Islet of Langerhans (tissue), 1 donor: ENCODE results near the gene SYT7.

ENCODE experiments used
- FAIRE-seq: peaks from one replicate; lab custom pipeline; 2011; peaks lifted over from hg19 to GRCh38; lab: Jason Lieb, UNC

Gene SYT7

DNA sequence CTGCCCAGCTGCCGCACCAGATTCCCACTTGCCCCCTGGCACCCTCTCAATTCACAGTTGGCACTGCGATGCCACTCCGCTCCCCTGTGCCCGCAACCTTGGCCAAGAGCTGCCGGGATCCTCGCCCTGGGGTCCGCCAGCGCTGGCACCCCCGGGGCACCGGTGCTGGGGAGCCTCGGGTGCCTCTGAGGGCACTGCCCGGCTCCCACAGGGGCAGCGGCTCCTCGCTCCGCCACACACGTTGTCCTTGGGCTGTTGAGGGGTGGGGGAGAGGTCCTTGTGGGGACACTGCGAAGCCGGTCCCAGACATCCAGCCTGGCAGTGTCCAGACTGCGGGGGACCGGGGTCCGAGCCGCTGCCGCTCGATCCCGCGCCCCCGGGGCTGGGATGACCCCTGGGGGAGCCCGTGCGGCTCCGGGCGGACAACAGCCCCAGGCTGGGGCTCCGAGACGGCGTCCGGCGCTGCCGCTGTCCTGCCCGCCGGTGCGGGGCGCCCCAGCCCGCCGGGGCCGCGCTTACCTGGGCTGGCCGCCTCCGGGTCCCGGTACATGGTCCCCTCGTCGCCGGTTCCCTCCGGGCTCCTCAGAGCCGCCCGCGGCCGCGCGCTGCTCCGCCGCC, 496 bp downstream of the SYT7 start:
- no peak for FAIRE-seq

DNA sequence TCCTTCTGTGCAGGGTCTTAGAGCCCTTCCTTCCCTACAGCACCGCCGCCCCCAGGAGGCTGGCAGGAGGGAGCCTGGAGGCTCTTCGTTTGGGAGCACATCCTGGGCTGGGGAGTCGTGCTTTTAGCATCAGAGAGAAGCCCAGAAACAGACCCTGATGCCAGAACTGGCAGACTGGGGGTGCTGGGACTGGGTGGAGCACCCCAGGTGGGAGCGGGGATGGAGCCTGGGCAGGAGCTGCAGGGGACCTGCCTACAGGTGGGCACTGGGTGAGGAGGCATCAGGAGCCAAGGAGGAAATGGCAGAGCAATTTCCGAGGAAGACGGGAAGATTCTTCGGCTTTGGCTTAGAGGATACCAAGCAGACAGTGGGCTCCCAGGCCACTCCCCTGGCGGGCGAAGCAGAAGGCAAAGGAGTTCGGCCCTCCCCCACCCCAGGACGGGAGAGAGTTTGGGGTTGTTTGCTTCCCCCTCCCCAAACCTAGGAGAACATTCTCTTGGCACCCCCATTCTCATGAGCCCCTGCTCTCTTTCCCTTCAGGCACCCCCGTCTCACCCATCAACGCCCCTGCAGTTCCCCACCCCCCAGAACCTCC, 1.1 kb downstream of the SYT7 start:
- FAIRE-seq, result no peak

DNA sequence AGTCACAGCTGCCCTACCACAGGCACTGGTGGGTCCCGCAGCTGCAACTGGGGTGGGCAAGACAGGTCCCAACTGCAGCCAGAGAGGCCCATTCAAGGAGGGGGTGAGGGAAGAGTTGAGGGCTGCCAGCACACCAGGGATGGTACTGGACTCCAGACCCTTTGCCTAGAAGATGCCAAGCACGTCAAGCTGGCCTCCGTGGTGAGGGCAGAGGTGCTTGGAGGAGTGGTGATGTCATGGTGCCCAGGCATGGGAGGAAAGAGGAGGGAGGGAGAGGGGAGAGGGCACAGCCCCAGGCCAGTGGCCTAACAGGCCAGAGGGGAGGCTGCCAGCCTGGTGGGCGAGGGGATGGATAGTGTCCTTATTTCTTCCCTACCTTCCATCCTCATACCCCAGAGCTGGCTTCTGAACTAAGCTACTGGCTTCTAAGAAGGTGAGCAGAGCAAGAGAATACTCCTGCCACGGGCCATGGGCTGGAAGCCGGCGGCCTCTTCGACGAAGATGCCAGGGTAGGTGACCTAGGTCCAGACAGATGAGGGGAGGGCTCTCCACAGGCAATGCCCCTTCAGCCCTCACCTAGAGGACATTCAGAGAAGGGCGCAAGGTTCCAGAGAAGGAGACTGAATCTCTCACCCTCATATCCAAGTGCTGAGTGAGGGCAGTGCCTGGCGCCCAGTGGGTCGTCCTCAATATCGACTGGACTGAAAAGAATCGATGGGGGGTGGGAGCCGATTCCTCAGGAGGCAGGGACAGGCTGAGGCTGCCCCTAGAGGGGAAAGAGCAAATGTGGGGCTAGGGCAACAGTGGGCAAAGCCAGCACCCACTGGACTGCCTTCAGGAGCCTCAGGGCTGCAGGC, 1.8 kb downstream of the SYT7 start:
- no peak for FAIRE-seq

DNA sequence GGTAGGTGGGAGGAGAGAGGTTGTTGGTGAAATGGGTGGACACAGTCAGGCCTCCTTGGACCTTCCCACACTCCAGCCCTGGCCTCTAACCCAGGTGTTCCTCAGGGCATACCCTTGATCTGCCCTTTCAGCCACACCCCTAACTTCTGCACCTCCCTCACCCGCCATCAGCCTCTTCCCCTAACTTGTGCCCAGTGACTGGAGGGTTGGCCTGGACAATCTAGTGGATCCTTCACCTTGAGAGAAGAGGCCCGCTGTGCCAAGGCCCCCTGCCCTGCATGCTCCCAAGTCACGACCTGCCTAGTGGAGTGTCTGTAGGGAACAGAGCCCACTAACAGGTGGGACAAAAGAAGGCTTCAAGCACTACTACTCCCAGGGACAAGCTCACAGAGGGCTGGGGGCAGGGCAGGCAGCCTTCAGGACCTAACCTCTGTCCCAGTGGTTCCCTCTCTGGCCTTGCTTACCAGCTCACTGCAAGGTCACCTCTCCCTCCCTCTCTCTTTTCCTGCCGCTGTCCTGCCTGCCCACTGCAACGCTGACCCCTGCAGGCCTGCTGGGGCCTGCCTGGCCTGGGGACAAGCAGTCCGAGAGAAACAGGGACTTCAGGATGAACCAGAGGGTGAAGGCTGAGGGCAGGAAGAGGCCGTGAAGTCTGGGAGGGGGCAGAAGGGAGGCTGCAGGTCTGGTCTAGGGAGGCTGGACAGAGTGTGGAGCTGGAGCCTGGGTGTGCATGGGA, 3.3 kb downstream of the SYT7 start:
- FAIRE-seq, result no peak

DNA sequence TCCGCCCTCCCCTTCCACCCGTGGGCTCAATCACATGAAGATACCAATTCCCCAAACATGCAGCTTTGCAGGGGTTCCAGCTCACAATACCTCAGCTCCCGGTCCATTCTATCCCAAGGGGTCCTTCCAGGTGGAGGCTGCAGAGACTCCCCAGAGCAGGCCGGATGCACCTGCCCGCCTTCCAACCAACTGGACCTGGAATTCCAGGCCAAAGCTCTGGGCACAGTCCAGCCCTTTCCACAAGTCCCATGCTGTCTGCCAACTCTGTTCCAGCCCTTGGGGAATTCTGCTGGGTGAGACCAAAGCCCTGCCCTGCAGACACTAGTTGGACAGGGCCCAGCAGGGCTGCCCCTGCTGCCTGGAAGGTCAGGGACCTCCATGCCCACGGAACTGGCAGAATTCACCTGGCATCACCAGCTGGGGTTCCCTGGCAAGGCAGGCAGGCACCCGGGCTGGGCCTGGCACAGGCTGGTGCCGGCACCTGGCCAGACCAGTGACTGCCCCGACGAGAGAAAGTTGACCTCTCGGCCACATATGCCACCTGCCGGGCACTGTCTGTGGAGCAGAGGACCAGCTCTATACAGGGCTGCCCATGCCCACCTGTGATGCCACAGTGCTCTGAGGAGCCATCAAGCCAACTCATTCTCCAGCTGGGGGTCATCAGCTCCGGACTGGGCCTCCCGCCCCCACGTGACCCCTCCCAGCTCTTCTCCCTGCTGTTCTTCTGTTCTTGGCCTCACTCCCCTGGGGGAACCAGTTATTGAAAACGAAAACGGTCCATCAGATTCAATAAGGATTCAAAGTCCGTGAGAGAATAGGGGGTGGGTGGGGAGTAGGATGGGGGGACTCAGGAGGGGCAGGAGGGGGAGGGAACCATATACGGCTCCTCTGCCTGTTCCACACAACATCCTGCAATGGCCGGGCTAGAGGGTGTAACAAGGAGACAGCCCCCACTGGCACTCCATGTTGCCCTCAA, 4.7 kb downstream of the SYT7 start:
- FAIRE-seq, result no peak

DNA sequence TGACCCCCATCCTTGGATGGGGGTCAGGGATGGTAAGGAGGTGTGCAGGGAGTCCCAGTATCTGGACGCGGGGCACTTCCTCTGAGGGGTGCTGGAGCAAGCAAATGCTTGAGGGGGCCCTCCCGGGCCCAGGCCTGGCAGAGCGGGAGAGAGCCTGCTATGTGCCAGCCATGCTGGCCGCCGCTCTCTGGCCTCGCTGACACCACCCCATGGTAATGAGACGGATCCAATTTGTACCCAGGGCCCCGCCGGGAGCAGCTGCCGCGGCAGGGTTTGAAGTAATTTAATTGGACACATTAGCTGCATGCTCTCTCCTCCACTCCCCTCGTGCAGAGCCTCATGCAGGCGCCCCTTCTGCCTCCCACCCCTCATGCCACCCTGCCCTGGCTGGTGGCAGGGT, 6.3 kb downstream of the SYT7 start:
- FAIRE-seq, result no peak

DNA sequence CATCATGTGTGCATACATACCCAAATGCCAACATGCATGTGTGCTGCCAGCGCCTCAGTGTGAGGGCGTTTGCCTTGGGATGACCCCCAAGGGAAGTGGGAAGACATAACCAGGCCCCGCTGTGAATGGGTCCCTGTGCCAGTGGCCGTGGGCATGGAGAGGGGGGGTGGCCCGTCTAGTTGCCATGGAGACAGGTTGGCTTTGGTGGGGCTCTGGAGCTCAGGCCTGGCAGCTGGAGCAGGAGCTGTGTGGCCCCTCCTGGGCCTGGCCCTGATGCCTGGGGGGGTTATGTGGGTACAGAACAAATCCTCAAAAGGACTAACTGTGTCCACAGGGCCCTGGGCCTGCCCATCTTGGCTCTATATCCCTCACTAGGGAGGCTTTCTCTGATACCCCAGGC, 8.0 kb downstream of the SYT7 start:
- no peak for FAIRE-seq

DNA sequence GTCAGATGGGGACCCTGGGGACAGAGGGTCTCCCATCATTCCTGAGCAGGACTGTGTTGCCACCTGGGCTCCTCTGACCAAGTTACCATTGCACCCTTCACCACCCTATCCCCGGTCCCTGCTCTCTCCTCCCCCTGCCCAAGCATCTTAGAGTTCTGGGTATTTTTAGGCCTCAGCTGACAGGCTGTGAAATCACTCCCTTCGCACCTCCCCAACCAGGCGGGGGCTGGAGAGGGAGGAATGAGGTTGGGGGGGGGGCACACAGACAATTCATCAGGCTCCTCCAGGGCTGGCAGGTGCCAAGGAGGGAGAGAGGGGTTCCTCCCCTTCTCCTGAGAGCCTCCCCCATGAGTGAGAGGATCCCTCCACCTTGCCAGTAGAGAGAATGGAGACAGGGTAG, 9.0 kb downstream of the SYT7 start:
- no peak for FAIRE-seq

DNA sequence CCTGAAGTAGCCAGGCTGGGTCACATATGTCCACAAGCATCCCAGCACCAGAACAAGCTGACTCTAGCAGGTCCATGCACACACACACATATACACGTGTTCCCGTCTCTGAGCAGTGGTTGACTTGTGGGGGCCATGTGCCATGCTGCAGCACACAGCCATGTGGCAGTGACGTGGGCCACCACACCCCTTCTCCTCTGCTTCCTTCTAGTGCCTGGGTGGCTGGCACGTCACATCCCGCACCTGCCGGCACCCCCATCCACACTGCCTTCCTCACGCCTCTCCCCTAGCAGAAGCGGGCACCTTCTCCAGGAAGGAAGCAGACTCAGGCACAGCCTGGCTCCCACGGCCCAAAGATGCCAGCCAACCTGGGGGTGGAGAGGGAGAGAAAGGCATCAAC, 9.5 kb downstream of the SYT7 start:
- FAIRE-seq, result no peak

DNA sequence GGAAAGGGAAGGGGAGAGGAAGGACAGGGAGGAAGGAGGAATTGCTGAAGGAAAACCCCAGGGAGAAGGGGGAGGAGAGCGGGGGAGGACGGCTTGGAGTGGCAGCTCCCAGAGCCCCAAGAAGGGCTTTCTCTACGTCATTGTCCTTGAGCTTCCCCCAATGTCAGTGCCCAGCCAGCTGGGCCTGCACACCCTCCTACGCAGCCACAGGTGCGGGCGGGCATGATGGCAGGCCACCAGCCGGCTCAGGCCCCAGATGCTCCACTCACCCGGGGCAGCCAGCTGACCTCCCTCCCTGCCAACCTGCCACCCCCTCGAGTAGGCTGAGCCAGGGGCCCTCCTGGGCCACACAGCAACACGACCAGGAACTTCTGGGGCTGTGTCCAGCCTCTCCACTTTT, 11.2 kb downstream of the SYT7 start:
- FAIRE-seq, result no peak

DNA sequence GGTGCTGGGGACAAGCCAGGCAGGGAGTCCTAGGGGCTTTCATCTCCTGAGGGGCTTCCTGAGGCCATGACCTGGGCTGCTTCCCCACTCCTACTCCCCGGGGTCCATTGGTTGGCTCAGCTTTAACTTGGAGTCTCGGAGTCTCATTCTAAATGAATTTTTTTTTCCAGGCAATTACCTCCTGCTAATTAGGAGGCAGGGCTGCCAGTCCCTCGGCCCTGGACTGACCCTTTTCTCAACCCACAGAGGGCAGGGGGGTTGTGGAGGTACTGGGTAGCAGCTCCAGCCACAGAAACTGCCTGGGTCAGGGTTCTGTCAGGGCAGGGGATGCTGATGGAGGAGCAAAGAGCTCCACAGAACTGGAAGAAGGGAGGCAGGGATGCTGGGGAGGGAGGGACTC, 11.9 kb downstream of the SYT7 start:
- no peak for FAIRE-seq

DNA sequence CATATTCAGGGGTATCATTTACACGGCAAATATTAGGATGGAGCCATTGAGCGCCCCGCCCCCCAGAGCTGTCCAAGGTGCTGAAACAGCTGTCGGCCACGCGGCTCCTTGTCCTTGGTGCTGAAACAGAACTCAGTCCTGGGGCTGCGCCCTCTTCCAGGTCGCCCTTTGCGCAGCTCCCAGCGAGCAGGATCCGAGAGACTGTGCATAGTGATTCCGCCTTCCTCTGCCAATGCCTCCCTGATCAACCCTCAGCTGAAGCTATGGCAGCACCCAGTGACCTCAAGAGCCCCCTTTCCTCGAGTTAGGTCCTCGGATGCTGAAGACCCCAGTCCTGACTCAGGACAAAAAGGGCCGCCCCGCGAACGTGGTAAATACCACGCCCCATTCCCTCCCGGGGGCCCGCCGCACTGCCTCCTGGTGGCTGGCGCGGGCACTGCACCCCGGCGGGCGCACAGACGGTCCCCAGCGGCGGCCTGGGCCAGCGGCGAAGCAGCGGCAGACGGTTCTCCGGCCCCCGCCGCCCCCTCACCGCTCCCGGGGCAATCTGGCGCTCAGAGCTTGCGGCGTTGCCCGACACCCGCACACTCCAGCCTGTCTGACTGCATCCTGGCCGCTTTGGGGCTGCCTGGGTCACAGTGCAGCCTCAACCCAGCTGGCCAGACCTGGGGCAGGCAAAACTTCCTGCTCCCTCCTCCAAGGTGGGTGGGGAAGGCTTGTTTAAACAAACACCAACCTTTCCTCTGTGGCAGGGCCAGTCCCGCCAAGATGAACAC, 13.4 kb downstream of the SYT7 start:
- no peak for FAIRE-seq

DNA sequence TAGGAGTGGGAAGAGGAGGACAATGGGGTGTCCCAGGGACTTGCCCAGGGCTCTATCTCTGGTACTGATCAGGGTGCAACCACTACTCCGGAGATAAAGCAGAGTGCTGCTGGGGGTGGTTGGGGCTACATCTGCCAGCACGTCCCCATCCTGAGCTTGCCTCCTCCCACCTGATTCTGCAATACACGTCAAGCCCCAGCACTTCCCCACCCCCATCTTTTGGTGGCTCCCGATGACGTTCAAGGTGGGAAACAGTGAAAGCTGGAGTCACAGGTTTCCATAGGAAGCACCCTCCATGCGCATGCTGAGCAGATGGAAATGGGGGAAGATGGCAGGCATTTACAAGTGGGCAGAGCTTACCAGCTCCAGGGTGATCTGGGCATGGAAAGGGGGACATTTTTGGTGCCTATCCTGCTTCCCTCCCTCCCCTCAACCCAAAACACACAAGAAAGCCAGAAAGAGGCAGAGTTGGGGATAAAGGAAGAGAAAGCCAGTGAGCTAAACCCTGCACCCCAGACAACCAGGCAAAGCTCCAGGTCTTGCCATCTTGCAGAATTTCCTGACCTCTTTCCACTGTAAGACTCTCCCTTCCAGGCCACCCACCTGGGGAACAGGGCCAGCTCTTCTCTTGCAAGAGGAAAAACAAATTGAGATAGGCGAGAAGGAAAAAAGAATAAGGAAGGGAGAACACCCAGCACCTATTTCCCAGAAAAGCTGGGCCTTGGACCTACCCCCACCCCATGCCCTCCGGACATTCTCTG, 15.8 kb downstream of the SYT7 start:
- FAIRE-seq, result no peak

DNA sequence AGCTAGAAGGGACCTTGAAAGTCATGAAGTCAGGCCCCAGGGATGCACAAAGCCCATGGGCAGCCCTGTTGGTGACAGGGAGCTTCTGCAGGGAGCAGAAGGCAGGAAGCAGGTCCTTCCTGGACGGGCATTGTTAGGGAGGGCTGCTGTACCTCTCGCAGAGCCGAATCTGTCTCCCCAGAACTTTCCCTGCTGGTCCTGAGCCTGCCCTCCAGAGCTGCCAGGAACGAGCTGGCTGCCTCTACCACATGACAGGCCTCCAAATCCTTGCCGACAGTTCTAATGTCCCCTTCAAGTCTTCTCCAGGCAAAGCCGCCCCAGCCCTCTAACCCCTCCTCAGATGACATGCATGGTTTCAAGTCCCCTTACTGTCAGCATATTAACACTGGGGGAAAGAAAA, 20.1 kb downstream of the SYT7 start:
- no peak for FAIRE-seq

DNA sequence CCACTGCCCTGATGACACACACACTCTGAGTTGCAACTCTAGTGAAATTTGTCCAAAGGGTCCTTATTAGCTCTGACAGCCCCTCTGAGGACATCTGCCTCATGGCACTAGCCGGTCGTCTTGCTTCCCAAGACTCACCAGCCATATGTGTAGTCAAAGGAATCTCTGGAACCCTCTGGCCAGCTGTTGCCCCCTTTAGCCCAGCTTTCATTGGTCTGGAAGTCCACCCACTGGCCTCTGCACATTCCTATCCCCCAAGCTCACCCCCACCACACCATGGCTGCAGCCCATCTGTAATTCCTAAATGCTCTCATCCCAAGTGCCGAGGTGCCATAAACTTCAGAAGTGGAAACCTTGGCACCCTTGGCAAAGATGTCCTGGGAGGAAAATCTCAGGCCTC, 24.3 kb downstream of the SYT7 start:
- no peak for FAIRE-seq

DNA sequence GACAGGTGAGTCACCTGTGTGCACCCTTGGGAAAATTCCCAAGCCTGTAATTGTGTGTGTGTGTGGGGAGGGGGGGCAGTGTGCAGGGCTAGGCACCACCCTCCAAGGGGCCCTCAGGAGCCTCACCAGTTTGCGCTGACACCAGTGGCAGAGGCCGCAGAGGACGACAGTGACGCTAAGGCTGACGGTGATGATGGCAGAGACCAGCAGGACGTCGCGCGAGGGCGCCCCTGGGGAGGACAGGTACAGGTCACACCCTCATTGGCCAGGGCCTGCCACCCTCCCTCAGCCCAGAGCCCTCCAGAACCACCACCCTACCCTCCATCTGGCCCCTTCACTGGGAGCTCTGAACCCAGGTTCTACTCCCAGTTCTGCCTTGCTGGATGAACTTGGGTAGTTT, 24.9 kb downstream of the SYT7 start:
- FAIRE-seq, result no peak

DNA sequence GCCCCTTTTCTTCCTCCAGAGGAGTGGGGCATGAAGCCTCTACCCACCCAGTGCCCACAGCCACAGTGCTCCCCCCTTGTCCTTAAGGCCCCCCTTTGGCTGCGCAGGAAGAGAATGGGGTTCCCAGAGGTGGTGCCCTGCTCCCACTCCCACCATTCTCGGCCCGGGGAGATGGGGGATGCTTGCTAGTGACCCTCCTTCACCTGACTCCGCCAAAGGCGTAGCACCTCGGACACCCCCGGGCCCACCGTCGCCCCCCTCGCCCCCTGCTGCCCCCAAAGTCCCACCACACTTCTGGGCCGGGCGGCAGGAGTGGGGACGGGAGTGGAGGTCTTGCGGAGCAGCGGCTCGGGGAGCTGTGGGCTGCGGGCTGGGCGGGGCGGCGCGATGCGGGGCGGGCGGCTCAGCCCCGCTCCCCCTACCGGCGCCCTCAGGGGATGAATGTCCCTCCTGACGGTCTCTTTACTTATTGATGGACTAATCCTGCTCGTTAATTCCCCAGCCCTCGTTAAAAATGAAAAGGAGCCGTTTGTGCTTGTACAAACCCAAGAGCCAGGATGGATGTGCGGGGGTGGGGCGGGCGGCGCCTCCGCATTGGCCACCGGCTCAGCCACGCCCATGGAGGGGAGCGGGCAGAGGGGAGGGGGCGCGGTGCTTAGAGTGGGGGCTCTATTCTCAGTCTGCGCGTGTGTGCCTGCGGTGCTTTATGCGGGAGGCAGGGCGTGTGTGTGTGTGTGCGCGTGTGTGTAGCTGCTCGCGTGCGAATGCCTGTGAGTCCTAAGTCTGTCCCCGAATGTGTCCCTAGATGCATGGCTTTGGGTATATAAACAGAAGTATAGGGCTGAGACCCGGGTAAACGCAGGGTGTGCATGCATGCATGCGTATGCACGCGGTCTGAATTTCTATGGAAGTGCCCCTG, 25.6 kb downstream of the SYT7 start:
- no peak for FAIRE-seq

DNA sequence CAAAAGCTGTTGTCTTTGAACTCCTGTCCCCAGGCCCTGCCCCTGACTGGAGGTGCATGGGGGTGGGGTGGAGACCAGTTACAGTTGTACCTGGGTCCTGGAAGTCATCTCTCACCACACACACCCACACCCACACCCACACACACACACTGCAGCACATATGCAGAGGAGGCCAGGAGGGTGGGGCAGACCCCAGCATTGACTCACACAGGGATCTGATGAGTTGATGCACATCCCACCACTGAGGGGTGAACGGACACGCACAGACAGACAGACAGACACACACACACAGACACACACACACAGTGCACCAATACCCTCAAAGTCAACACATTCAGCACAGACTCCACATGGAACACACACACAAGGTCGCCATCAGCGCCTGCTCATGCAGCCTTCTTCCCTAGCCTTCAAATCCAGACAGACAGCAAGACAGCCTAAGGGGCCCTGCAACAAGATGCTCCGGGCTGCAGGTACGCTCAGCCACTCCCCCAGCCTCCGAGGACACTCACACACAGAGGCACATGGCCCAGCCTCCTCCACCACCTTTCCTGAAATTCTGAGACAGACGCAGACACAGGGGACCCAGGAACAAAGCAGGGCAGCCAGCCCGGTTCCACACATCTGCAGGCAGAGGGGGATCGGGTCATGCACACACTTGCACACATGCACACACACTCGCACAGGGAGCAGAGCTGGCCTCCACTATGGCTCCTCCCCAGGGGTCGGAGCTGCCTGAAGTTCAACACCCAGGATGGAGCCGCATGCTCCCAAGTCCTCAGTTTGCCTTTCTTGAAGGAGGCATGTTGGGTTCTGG, 26.5 kb downstream of the SYT7 start:
- no peak for FAIRE-seq
